Measurements from ENCODE around the gene NPPA. TPM values are rescaled to one million over a fixed set of nuclear protein-coding genes. Genes with fewer than 3 reads are reported as not detected.

Gene NPPA
- total RNA-seq, 3 donors from 2014 or later: 0.66 TPM; not detected in 2

- no peaks in the 10 kb centered on the region for H3K27me3 ChIP-seq
- H3K4me3 ChIP-seq: no peak overlapping the region
- no peaks in the 10 kb centered on the region for H3K4me1 ChIP-seq
- DNase-seq (ENCODE audit: low spot score in 2 of 2): no peak
- no peak overlapping the region for H3K27ac ChIP-seq
- H3K36me3 ChIP-seq: peaks cover 3% of the 10 kb centered on the region
- TF ChIP-seq POLR2AphosphoS5 (IDR thresholded peaks at IDR 0.05): no peak
- TF ChIP-seq POLR2A (IDR thresholded peaks at IDR 0.05): no peak
- no peak for TF ChIP-seq CTCF (IDR thresholded peaks at IDR 0.05)
- no peaks in the 10 kb centered on the region for H3K9me3 ChIP-seq
- intact Hi-C loops (cut with DNase I; ENCODE audit: low total_unique reads): no loop called here
Observed at GRCh38 chr1:11831945-11832725, 15.4 kb downstream of the NPPA start.

- no peak for DNase-seq (ENCODE audit: low spot score in 2 of 2)
- H3K27ac ChIP-seq: no peak overlapping the region
- no peaks in the 10 kb centered on the region for H3K4me1 ChIP-seq
- no peak overlapping the region for H3K4me3 ChIP-seq
- H3K27me3 ChIP-seq: no peaks in the 10 kb centered on the region
- H3K9me3 ChIP-seq: no peaks in the 10 kb centered on the region
- peaks cover 3% of the 10 kb centered on the region for H3K36me3 ChIP-seq
- no peak for TF ChIP-seq CTCF (IDR thresholded peaks at IDR 0.05)
- TF ChIP-seq POLR2AphosphoS5 (IDR thresholded peaks at IDR 0.05): no peak
- no peak for TF ChIP-seq POLR2A (IDR thresholded peaks at IDR 0.05)
- intact Hi-C loops (cut with DNase I; ENCODE audit: low total_unique reads): no loop called here
Observed at GRCh38 chr1:11828511-11828910, 19.1 kb downstream of the NPPA start.

GRCh38 chr1:11826946-11827345 lies 20.6 kb downstream of the NPPA start:
- H3K4me1 ChIP-seq: no peaks in the 10 kb centered on the region
- DNase-seq (ENCODE audit: low spot score in 2 of 2): no peak
- no peak overlapping the region for H3K4me3 ChIP-seq
- H3K36me3 ChIP-seq: peaks cover 3% of the 10 kb centered on the region
- H3K27ac ChIP-seq: no peak overlapping the region
- intact Hi-C loops (cut with DNase I; ENCODE audit: low total_unique reads): no loop called here
- no peaks in the 10 kb centered on the region for H3K27me3 ChIP-seq
- TF ChIP-seq POLR2A (IDR thresholded peaks at IDR 0.05) (no peak), CTCF (IDR thresholded peaks at IDR 0.05) (no peak), POLR2AphosphoS5 (IDR thresholded peaks at IDR 0.05) (no peak)
- no peaks in the 10 kb centered on the region for H3K9me3 ChIP-seq

- TF ChIP-seq CTCF (IDR thresholded peaks at IDR 0.05): no peak
- TF ChIP-seq POLR2AphosphoS5 (IDR thresholded peaks at IDR 0.05): no peak
- TF ChIP-seq POLR2A (IDR thresholded peaks at IDR 0.05): no peak
- Histone ChIP-seq H3K4me1 (no peaks in the 10 kb centered on the region), H3K9me3 (no peaks in the 10 kb centered on the region), H3K27me3 (no peaks in the 10 kb centered on the region), H3K4me3 (no peak overlapping the region), H3K36me3 (peaks cover 3% of the 10 kb centered on the region), H3K27ac (no peak overlapping the region)
- DNase-seq (ENCODE audit: low spot score in 2 of 2): peak in 1 of 2 donors; percentile 25
- intact Hi-C loops (cut with DNase I; ENCODE audit: low total_unique reads): no loop called here
Observed at GRCh38 chr1:11825131-11825530, 22.5 kb downstream of the NPPA start.

GRCh38 chr1:11823366-11824137 lies 24.0 kb downstream of the NPPA start:
- DNase-seq (ENCODE audit: low spot score in 2 of 2): peak in 1 of 2 donors; percentile 24
- Histone ChIP-seq H3K27ac (no peak overlapping the region), H3K27me3 (no peaks in the 10 kb centered on the region), H3K4me3 (no peak overlapping the region), H3K9me3 (no peaks in the 10 kb centered on the region), H3K4me1 (no peaks in the 10 kb centered on the region), H3K36me3 (no peaks in the 10 kb centered on the region)
- TF ChIP-seq POLR2A (IDR thresholded peaks at IDR 0.05) (no peak), POLR2AphosphoS5 (IDR thresholded peaks at IDR 0.05) (no peak), CTCF (IDR thresholded peaks at IDR 0.05) (no peak)
- intact Hi-C loops (cut with DNase I; ENCODE audit: low total_unique reads): no loop called here
